Sigmoid colon (tissue), 7 donors: ENCODE data around the gene YTHDC1. TPM values are rescaled to one million over a fixed set of nuclear protein-coding genes. Genes with fewer than 3 reads are reported as not detected.

Source experiments
- DNase-seq: peaks from one replicate; pipeline ENCODE4 v3.0.0-alpha.2; 2019
- H3K27ac ChIP-seq, 4 donors: fragments of 200-600 bp; sonication (generic); one replicate each; pipeline ENCODE4 v1.5.1; 2016 to 2019; ENCODE audit warnings: mild to moderate bottlenecking in 1 of 4
- H3K27me3 ChIP-seq, 3 donors: fragments of 200-600 bp; sonication (generic); one replicate each; pipeline ENCODE4 v1.5.1; 2019; ENCODE audit warnings: mild to moderate bottlenecking in 1 of 3
- H3K36me3 ChIP-seq, 4 donors: fragments of 200-600 bp; sonication (generic); one replicate each; pipeline ENCODE4 v1.5.1; 2016 to 2019
- H3K4me1 ChIP-seq, 4 donors: fragments of 200-600 bp; sonication (generic); one replicate each; pipeline ENCODE4 v1.5.1; 2017 to 2019
- H3K4me3 ChIP-seq, 4 donors: fragments of 200-600 bp; sonication (generic); one replicate each; pipeline ENCODE4 v1.5.1; 2017 to 2019; ENCODE audit warnings: mild to moderate bottlenecking in 2 of 4, moderate library complexity in 1 of 4
- H3K9me3 ChIP-seq, 4 donors: fragments of 200-600 bp in 3 of 4; sonication (generic) in 3 of 4; one replicate each; pipeline versions ENCODE4 v1.5.1 to v1.6.1; 2013 to 2019
- CTCF ChIP-seq, 4 experiments: fragments of 450-650 bp in 3 of 4; fragments of 200-600 bp in 1 of 4; IDR thresholded peaks; one replicate each; pipeline ENCODE4 v1.5.1; 2016 to 2019; ENCODE audit warnings: antibody characterized with exemption in 4 of 4, mild to moderate bottlenecking in 3 of 4, moderate library complexity in 2 of 4
- EP300 ChIP-seq, 4 donors: sonication (generic); formaldehyde crosslinking; IDR thresholded peaks; one replicate each; pipeline ENCODE4 v1.6.1; 2017; ENCODE audit warnings: antibody characterized with exemption in 4 of 4
- POLR2A ChIP-seq, 2 donors: fragments of 450-650 bp; IDR thresholded peaks; one replicate each; pipeline ENCODE4 v1.6.1; 2016; ENCODE audit warnings: antibody characterized with exemption in 2 of 2, mild to moderate bottlenecking in 2 of 2, moderate library complexity in 2 of 2
- POLR2AphosphoS5 ChIP-seq, 4 donors: sonication (generic); formaldehyde crosslinking; IDR thresholded peaks; one replicate each; pipeline ENCODE4 v1.6.1; 2017; ENCODE audit warnings: antibody characterized with exemption in 4 of 4
- WGBS, 2 donors: extraction: QIAGEN DNeasy Blood & Tissue Kit; methylation state at CpG; one replicate each; pipeline ENCODE4 v1.1.7; 2013; 5-methylcytosine and 5-hydroxymethylcytosine counted together
- intact Hi-C: fragments of 100-400 bp; cut with DNase I; formaldehyde crosslinking; loops from one replicate; pipeline ENCODE4 v1.15.1; 2023
- polyA plus RNA-seq, 3 donors: library from polyadenylated mRNA; stranded (reverse); fragments of 200-250 nt; gene quantifications; one replicate each; pipeline ENCODE4 v1.2.3, GENCODE V29; 2013
- total RNA-seq, 4 donors: library from RNA; depleted of rRNA; stranded (reverse); fragments of >200 nt; gene quantifications; one replicate each; pipeline ENCODE4 v1.1.0, GENCODE V29; 2016
- donor health status: healthy with polysubstance abuse.
- donor health status: Bipolar disorder and iron deficiency.
- donor health status: healthy.

The YTHDC1 gene
- total and polyA plus RNA-seq, 7 donors, result 30.0 to 66.4 (median 49.4) TPM

DNA sequence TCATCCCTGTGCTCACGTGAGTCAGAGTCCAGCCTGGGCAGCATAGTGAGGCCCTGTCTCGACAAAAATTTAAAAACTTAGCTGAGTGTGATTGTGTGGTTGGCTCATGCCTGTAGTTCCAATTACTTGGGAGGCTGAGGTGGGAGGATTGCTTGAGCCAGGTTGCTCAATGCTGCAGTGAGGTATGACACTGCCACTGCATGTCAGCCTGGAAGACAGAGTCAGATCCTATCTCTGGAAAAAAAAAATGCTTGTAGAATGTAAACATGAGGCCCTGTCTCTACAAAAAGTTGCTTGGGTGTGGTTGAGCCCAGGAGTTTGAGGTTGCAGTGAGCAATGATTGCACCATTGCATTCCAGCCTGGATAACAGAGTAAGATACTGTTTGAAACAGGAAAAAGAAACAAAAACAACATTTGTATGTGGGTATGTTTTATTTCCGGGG is 11.3 kb upstream of the YTHDC1 start:
- peaks cover 0 to 4% (median 0%) of the 10 kb centered on the region in 3 donors for H3K27me3 ChIP-seq
- WGBS, 2 donors, result 84 to 89% methylated on average over 3 of the region's 3 CpGs
- no peaks in the 10 kb centered on the region for H3K36me3 ChIP-seq
- H3K4me3 ChIP-seq, result no peak overlapping the region
- H3K4me1 ChIP-seq, result no peaks in the 10 kb centered on the region
- TF ChIP-seq POLR2AphosphoS5 (IDR thresholded peaks at IDR 0.05) (no peak), POLR2A (IDR thresholded peaks at IDR 0.05) (no peak), EP300 (IDR thresholded peaks at IDR 0.05) (no peak), CTCF (IDR thresholded peaks at IDR 0.05) (no peak)
- intact Hi-C loops, result no loop called here
- H3K9me3 ChIP-seq, result no peaks in the 10 kb centered on the region
- no peak overlapping the region for H3K27ac ChIP-seq
- no peak for DNase-seq

DNA sequence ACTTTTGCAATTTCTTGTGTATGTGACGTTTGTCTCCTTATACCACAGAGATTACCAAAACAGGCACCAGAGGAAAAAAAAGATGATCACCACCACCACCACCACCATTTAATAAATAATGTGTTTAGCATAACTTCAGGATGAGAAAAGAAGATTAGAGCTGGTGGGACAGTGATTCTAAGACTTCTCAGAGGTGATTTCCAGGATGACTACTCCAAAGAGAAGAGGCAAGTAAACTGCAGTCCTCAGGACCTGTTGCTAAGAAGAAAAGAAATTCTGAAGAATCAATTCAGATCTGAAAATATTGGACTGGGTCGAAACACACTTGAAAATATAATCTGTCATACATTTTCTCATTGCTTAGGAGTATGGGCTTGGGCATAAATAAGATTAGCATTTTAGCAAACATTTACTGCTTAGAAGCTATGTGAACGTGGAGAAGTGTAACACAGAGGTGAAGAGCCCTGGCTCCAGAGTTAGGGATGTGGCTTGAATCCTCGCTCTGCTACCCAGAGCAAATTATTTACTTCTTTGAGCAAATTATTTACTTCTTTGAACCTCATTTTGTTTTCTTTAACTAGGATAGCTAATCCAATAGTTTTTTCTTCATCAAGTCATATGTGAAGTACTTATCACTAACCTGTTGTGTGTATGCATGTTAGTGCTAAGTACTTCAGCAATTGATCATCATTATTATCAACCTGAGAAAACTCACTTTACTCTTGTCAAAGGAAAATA is 10.5 kb upstream of the YTHDC1 start:
- intact Hi-C loops, result no loop called here

GRCh38 chr4:68359508-68359907 is 9.6 kb upstream of the YTHDC1 start:
- no peaks in the 10 kb centered on the region for H3K36me3 ChIP-seq
- no peak for DNase-seq
- intact Hi-C loops, result no loop called here
- H3K9me3 ChIP-seq, result no peaks in the 10 kb centered on the region
- no peaks in the 10 kb centered on the region for H3K27me3 ChIP-seq
- H3K4me3 ChIP-seq, result no peak overlapping the region
- TF ChIP-seq CTCF (IDR thresholded peaks at IDR 0.05) (no peak), POLR2AphosphoS5 (IDR thresholded peaks at IDR 0.05) (no peak), EP300 (IDR thresholded peaks at IDR 0.05) (no peak), POLR2A (IDR thresholded peaks at IDR 0.05) (no peak)
- H3K4me1 ChIP-seq, result no peaks in the 10 kb centered on the region
- no peak overlapping the region for H3K27ac ChIP-seq

More for the DNA sequence above, 10.5 kb upstream of the YTHDC1 start:
- H3K4me1 ChIP-seq, result no peaks in the 10 kb centered on the region
- H3K4me3 ChIP-seq, result no peak overlapping the region
- H3K27me3 ChIP-seq, result peaks cover 0 to 4% (median 0%) of the 10 kb centered on the region in 3 donors
- DNase-seq, result no peak
- TF ChIP-seq CTCF (IDR thresholded peaks at IDR 0.05) (no peak), EP300 (IDR thresholded peaks at IDR 0.05) (no peak), POLR2AphosphoS5 (IDR thresholded peaks at IDR 0.05) (no peak), POLR2A (IDR thresholded peaks at IDR 0.05) (no peak)
- H3K27ac ChIP-seq, result no peak overlapping the region
- H3K36me3 ChIP-seq, result no peaks in the 10 kb centered on the region
- no peaks in the 10 kb centered on the region for H3K9me3 ChIP-seq
- WGBS, 2 donors, result 78 to 90% methylated on average over 4 of the region's 4 CpGs

GRCh38 chr4:68358988-68359387 is 9.1 kb upstream of the YTHDC1 start:
- H3K4me3 ChIP-seq, result no peak overlapping the region
- no peak for TF ChIP-seq EP300 (IDR thresholded peaks at IDR 0.05)
- no peak for TF ChIP-seq POLR2A (IDR thresholded peaks at IDR 0.05)
- no peak for TF ChIP-seq CTCF (IDR thresholded peaks at IDR 0.05)
- TF ChIP-seq POLR2AphosphoS5 (IDR thresholded peaks at IDR 0.05), result no peak
- no peaks in the 10 kb centered on the region for H3K36me3 ChIP-seq
- H3K27me3 ChIP-seq, result no peaks in the 10 kb centered on the region
- intact Hi-C loops, result no loop called here
- no peak for DNase-seq
- H3K4me1 ChIP-seq, result no peaks in the 10 kb centered on the region
- no peaks in the 10 kb centered on the region for H3K9me3 ChIP-seq
- WGBS, 2 donors, result 86 to 90% methylated on average over 2 of the region's 2 CpGs
- no peak overlapping the region for H3K27ac ChIP-seq

GRCh38 chr4:68352791-68353190 is 2.9 kb upstream of the YTHDC1 start:
- Histone ChIP-seq H3K27ac (no peak overlapping the region), H3K9me3 (no peaks in the 10 kb centered on the region), H3K4me1 (peaks cover 0 to 15% (median 6%) of the 10 kb centered on the region in 4 donors), H3K4me3 (no peak overlapping the region), H3K36me3 (no peaks in the 10 kb centered on the region), H3K27me3 (no peaks in the 10 kb centered on the region)
- WGBS, 2 donors, result 69 to 83% methylated on average over 2 of the region's 2 CpGs
- TF ChIP-seq POLR2A (IDR thresholded peaks at IDR 0.05) (no peak), CTCF (IDR thresholded peaks at IDR 0.05) (no peak), EP300 (IDR thresholded peaks at IDR 0.05) (no peak), POLR2AphosphoS5 (IDR thresholded peaks at IDR 0.05) (no peak)
- intact Hi-C loops, result no loop called here
- no peak for DNase-seq
